GM19468 (cell line): ENCODE results near the gene CPPED1.

ENCODE experiments used
- ATAC-seq: cut with Tn5 transposase; IDR thresholded peaks from one replicate; pipeline ENCODE4 v1.9.1; 2021; ENCODE audit warnings: mild to moderate bottlenecking, moderate library complexity, moderate number of reproducible peaks; ENCODE audit not compliant: unreplicated experiment; ENCODE audit errors: extremely low read depth

Gene CPPED1

DNA sequence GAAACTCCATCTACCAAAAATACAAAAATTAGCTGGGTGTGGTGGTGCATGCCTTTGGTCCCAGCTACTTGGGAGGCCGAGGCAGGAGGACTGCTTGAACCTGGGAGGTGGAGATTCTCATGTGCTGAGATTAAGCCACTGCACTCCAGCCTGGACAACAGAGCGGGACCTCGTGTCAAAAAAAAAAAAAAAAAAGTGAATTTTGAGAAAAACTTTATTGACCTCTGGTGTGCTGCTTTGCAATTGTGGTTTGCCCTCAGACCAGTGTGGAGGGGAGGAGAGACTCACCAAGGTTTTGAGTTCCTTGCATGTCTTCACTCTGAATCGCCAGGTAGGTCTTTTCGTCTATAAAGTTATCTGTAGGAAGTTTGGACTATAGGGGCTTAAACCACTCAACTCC lies 145.2 kb downstream of the CPPED1 start:
- ATAC-seq = no peak

DNA sequence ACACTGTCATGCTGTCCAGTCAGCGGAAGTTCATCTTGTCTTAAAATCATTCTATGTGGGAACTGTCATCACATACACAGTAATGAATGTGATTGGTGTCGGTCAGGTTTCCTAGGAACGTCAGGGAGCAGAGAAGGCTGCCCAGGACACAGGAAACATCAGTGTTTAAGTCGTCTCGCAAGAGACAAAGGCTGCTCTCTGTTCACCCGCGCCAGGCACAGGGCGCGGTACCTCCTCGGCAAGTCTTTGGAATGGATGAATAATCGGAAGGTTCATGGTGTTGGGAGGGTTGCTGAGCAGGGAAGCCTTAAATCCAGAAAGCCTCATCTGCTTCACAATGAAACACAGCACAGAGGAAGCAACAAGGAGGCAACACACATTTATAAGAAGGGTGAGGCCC lies 148.2 kb downstream of the CPPED1 start:
- ATAC-seq = no peak

DNA sequence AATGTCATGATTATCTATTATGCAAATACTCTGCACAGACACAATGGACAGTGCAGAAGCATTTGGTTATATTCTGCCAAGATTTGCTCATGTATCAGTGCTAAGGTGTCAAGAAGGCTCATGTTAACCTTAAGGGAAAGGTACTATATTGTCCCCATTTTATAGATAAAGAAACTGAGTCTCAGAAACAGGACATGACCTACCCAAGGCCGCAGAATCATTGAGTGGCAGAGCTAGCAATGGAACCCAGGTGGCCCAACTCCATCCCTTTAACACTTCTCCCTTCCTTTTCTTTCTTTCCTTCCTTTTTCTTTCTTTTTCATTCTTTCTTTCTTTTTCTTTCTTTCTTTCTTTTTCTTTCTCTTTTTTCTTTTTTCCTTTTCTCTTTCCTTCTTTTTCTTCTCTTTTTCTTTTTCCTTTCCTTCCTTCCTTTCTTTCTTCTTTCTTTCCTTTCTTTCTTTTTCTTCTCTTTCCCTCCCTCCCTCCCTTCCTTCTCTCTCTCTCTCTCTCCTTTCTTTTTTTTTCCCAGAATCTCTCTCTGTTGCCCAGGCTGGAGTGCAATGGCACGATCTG lies 149.8 kb downstream of the CPPED1 start:
- ATAC-seq = no peak

DNA sequence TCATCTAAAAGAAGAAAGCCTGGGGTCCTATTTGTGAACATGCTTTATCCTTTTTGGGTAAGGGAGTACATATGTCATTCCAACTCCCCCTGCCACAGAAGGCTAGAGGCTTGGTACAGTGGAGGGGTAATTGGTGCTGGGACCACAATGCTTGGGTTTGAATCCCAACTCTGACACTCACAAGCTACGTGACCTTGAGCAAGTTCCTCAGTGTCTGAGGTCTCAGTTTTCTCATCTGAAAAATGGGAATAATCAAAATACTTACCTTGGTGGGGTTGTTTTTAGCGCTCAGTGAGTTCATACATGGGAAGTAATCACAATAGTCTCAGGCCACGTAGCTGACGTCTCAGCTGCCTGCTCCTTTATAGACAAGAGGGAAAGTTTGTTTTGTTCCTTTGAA lies 150.8 kb downstream of the CPPED1 start:
- no peak for ATAC-seq

DNA sequence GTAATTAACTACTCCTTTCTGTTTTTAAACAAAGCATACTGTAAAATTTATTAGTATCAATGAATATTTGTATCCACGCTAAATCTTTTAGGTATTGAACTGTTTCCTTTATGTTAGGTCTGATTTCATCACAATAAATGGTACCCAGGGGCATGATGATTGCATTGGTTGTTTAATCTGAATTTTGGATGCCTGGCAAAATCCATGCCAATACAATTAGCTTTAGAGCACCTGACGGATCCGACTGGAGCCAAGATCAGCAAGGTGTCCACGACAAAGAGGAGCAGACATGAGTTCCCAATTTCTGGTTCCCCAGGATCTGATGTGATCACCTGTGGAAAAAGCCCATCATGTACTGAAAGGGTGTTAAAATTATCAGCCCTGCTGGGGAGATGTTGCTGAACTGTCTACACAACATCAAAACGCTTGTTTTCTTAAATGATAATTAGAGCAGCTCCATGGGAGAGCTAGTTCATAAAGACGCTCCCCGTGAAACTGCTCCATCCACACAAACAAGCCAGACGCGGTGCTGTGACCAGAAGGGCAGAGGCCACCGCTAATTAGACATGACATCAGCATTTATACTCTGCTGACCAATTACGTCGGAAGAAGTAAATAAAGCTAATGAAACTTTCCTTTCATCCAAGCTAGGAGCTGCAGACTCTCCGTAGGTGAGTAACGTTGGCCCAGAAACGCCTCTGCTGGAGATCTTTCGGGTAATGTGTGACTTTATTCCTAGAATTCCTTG lies 151.7 kb downstream of the CPPED1 start:
- ATAC-seq = no peak

DNA sequence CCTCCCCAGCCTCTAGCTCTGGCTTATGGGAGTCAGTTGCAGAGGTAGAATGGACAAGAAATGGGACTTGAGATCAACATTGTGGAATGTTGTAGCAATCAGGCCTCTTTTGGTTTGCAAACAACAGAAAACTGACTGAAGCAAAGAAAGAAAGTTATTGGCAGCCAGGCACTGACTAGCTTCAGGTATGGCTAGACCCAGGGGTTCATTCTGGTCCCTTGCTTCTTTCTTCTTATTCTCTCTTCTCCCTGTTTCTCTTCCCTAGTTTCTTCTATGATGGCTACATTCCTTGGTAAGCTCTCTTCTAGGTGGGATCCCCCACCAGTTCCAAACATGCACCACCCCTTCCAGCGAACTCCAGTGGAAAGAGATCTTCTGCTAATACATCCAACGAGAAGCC lies 154.3 kb downstream of the CPPED1 start:
- no peak for ATAC-seq

DNA sequence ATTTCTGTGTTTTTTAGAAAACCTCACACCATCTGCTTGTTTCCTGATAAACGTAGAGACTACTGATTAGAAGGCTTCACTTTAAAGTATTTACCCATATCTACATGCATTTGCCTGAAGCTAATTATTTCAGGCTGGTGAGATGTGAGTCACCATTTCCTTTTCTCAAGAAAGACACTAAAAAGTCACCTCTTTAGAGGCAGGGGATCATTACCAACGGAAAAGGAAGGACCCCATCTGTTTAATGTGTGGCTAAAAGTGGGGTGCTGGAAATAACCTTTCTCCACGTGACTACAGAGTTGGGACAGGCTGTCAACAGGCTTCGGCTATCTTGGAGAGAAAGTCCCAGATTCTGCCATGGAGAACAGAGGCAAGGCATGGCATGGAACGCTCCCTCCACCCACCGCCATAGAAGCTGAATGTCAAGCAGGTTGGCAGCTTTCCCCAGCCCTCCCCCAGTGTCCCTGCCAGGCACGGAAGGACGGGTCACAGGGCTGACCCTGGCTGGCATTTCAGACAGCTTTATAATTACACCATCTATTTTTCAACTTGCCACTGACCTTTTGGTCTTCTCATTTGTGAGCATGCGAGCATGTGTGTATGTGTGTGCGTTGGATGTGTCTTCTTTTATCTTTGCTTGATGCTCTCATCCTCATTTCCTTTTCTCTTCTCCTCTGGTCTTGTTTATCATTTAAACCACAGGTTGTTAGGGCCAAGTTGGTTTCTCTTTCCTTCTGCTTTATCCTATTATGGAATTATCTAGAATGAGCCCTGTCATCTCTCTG lies 157.0 kb downstream of the CPPED1 start:
- ATAC-seq = no peak

DNA sequence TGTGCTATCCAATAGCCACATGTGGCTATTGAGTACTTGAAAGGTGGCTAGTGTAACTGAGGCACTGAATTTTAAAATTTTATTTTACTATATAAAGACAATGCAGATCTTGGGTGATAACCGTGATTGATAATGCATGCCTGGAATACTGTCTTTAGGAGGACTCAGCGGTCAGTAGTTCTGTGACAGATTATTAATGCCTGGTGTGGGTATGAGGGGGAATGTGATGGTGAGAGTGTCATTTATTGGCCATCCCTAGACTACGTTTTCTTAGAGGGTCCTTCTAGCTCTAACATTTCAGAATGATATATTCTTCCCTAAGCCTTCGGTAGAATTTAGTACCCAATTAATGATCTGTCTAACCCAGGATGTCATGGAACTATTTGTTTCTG lies 157.6 kb downstream of the CPPED1 start:
- no peak for ATAC-seq

DNA sequence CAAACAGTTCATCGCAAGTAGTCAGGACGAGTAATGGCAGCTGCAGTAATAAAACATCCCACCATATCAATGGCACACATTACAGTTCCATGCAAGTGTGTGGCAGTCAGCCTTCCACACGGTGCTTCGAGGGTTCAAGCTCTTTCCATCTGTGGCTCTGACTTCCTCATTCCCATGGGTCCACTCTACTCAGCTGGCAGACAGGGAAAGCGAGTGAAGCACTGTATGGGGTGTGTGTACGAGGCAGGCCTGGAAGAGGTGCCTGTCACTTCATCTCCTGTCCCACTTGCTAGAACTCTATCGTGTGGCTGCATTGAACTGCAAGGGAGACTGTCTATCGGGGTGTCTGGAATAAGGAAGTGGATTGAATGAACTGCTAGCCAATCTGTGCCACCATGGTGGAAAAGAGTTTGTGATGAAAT lies 160.6 kb downstream of the CPPED1 start:
- ATAC-seq = no peak

DNA sequence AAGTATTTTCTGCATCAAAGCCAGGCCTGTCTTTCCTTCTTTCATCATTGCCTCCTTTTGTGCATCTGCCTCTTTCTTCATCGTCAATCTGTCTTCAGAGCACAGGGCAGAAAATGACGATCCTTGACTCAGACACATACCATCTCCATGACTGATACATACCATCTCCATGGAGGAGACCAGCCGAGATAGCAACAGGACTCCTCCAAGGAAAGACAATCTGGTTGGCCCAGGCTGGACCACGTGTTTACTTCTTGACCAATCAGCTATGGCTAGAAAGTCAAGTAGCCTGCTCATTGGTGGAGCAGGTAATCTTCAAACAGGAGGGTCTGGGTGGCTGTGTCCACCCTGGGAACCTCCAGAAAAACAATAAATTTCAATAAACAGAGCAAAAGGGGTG lies 164.6 kb downstream of the CPPED1 start:
- no peak for ATAC-seq

DNA sequence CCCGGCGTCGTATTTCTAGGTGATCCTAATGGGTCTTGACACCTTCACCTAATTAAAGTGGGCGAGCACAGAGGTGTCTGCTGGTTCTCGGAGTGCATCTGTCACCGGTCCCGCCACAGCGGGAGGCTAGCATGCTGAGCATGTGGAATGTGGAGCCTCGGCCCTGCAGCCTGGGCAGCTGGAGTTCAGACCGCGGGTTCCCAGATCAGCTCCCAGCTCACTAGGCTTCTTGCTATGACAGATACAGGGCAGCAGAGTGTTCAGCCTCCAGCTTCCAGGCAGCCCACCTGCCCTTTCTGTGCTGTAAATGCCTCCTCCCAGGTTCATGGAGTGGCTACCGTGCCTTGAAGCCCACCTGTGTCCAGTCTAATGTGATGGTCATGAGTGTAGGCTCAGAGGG lies 166.7 kb downstream of the CPPED1 start:
- ATAC-seq = no peak

DNA sequence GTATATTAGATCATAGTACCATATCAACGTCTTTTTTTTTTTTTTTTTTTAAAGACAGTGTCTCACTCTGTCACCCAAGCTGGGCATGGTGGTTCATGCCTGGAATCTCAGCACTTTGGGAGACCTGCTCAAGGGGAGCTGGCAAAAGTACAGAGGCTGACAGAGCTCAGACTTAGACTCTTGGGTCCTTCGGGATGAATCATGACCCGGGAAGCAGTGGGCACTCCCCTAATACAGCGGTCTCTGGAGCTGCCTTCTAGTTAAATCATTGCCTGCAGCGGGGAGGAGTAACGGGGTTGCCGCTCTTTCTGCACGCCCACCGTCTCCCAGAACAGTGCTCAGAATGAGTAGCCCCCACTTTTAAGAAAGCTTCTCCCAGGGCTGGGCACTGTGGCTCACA lies 174.4 kb downstream of the CPPED1 start:
- ATAC-seq = no peak

DNA sequence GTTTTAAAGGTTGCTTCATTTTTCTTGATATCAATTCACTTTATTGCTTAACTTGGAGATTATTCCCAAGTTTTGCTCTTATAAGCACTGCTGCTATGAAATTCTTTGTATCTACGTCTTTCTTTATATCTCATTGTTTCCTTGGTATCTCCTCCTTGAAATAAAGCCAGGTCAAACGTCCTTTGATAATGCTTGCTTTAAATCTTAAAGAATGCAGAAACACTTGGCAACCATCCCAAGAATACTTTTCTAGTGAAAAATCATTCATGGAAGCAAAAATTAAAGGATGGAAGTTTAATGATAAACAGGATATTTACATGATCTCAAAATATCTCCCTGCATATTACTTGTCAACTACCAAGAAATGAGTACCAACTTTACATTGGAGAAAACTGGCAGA lies 175.2 kb downstream of the CPPED1 start:
- ATAC-seq = no peak

DNA sequence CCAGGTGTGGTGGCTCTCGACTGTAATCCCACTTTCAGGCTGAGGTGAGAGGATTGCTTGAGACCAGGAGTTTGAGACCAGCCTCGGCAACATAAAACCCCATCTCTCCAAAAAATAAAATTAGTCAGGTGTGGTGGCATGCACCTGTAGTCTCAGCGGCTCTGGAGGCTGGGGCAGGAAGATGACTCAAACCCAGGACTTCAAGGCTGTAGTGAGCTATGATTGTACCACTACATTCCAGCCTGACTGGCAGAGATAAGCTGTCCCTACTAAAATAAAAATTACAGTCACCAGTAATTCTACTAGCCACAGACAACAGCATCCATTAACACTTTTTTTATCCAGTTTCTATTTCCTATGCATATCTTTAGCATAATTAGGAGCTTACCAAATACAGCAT lies 176.3 kb downstream of the CPPED1 start:
- ATAC-seq = no peak

DNA sequence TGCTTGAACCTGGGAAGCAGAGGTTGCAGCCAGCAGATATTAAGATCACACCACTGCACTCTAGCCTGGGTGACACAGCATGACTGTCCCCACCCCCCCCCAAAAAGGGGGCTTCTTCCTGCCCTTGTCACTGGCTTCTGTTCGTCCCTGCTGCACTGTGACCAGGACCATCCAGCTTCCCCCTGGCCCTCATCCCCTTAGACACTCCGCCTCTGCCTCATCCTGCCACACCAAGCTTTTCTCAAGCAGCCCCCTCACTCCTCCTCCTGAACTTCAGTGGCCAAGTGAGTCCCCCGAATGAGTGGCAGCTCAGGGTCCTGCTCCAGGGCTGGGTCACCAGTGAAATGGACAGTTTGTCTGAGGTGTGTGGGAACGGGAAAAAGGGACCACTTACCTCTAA lies 177.3 kb downstream of the CPPED1 start:
- ATAC-seq = no peak

DNA sequence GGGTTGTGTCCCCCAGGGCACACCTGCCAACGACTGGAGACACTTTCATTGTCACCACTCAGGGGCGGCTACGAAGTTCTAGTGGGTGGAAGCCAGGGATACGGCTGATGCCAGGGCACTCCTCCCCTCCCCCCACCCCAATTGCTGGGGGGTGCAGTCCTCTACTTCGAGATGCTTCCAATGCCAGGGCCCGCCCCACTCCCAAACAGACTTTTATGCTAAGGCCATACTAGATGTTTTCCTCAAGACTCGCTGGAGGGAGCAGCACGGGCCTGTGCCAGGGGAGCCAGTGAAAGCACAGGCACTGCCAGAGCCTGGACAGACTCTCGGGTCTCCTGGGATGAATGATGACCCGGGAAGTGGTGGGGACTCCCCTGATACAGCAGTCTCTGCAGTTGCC lies 178.0 kb downstream of the CPPED1 start:
- no peak for ATAC-seq

DNA sequence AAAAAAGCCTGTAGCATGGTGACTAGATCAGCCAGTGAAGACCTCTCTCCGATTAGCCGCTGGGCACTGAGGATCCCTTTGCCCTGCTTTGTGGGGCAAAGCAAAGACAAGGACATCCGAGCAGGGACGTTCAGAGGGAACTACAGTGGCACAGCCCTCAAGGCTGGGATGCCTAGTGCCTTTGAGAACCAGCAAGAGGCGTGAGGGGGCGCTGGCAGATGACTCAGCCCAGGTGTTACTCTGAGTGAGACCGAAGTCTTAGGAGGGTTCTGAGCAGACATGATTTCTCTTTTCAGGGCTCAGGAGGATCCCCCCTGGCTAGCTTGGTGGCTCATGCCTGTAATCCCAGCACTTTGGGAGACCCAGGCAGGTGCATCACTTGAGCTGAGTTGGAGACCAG lies 178.6 kb downstream of the CPPED1 start:
- no peak for ATAC-seq

DNA sequence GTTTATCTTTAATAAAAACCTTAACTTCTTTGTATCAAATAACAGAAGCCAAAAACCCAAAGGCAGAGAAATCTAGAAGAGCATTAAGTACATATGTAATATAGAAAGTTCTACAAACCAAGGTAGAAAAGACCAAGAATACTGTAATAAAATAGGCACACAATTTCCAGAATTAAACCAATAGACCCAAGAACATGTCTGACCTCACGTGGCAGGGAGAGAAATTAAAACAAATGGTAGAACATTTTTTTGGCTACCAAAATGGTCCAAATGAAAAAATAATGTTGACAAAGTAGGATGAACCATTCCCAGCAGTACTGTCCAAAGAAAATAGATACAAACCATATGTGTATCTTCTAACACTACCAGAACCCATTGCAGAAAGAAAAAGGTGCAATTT lies 183.5 kb downstream of the CPPED1 start:
- no peak for ATAC-seq

DNA sequence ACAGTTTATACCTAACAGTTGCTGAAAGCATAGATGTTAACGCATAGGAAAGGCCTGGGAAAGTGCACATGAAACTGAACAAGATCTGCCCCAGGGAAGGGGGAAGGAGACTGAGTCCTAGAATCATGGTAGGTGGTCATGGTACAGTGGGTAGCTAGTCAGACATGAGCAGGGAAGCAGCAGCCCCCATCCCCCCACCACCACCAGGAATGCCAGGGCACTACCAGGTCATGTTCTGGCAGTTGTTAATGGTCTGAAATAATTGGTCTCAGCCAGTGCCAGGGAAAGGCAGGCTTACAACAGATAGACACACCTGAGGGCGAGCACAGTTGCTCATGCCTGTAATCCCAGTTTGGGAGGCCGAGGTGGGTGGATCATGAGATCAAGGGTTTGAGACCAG lies 185.2 kb downstream of the CPPED1 start:
- ATAC-seq = no peak

DNA sequence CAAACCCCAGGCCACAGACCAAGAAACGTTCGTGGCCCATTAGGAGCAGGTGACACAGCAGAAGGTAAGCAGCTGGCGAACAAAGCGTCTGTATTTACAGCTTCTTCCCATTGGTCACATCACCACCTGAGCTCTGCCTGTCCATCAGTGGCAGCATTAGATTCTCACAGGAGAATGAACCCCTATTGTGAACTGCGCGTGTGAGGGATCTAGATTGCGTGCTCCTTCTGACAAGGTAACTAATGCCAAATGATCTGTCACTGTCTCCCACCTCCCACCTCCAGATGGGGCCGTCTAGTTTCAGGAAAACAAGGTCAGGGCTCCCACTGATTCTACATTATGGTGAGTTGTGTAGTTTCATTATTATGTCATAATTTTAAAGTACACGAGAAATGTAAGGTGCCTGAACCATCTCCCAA lies 186.3 kb downstream of the CPPED1 start:
- ATAC-seq = no peak

DNA sequence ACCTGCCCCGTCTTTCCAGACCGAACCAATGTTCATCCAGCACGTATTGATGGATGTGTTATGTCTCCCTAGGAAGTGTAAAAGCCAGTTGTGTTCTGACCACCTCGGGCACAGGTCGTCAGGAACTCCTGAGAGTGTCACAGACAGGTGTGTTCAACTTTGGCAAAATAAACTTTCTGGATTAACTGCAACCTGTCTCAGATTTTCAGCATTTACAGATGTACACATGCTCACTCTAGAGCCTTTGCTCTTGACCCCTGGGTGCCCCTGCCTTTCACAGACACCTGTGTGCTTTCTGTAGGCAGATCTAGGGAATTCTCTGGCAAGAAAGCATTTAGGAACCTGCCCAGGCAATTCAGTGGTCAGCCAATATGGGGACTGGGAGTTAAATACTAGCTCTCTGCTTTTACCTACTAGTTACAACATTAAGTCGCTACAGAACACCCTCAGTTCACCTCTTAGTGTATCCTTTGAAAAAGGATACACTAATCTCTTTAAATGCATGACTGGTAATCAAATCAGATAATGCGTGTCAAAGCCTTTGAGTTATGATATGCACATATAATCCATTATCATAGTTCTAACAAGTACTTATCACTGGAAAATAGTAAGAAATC lies 188.9 kb downstream of the CPPED1 start:
- no peak for ATAC-seq
